Measurements from ENCODE around the gene TBXAS1. TPM values are rescaled to one million over a fixed set of nuclear protein-coding genes. Genes with fewer than 3 reads are reported as not detected.
A peak's percentile ranks its signal among the peaks of the same experiment; 100 is the strongest.
"Not testable (repeated sequence)": the region's sequence is repeated elsewhere in the genome, so short reads cannot be mapped to it uniquely, and the experiment has no call there.

Gene TBXAS1
- total RNA-seq, 1 experiment from 2014 or later, result 13.0 TPM

- no peak for DNase-seq (ENCODE audit: low read depth)
Measured at GRCh38 chr7:139886899-139887298, 57.8 kb downstream of the TBXAS1 start.

DNA sequence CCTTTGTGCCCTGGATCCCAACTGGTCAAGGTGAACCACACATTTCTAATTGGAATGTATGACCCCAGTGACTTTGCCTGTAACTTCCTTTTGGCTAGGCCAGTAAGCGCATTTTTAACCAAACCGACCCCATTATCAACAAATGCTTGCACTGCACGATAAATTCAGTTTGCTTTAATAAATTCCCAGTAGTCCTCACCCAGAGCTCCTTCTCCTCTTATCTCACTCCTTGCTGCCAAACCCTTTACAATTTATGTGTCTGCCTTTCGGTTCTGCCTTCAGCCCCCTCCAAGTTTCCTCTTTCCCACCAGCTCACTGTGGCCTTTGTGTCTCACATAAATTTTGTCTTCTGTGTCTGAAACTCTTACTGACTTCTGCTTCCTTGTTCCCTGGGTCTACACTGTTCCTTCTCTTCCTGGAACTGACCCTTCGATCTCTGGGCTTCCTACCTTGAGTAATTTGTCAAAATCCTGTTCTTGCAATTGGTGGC lies 59.0 kb downstream of the TBXAS1 start:
- DNase-seq (ENCODE audit: low read depth), result no peak

DNA sequence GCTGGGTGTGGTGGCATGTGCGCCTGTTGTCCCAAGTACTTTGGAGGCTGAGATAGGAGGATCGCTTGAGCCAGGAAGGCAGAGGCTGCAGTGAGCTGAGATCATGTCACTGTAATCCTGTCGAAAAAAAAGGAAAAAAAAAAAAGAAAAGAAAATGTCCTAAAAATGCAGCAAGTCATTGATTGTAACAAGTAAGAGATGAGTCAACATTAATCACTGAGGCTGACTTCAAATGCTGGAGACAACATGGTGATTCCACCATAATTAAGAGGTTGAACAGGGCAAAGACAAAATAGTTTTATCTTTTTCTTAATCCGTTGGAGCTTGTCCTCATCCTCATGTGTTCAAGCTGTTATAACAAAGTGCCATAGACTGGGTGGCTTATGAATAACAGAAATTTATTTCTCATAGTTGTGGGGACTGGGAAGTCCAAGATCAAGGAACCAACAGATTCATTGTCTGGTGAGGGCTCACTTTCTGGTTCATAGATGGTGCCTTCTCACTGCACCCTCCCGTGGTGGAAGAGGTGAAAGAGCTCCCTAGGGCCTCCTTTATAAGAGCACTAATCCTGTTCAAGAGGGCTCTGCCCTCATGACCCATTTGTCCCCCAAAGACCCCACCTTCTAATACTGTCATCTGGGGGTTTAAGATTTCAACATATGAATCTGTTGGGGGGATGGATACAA lies 60.3 kb downstream of the TBXAS1 start:
- DNase-seq (ENCODE audit: low read depth), result peak; percentile 75

GRCh38 chr7:139893461-139893860 lies 64.4 kb downstream of the TBXAS1 start:
- DNase-seq (ENCODE audit: low read depth), result no peak

GRCh38 chr7:139893999-139894398 lies 64.9 kb downstream of the TBXAS1 start:
- no peak for DNase-seq (ENCODE audit: low read depth)

GRCh38 chr7:139895141-139895829 lies 66.2 kb downstream of the TBXAS1 start:
- DNase-seq (ENCODE audit: low read depth), result no peak

DNA sequence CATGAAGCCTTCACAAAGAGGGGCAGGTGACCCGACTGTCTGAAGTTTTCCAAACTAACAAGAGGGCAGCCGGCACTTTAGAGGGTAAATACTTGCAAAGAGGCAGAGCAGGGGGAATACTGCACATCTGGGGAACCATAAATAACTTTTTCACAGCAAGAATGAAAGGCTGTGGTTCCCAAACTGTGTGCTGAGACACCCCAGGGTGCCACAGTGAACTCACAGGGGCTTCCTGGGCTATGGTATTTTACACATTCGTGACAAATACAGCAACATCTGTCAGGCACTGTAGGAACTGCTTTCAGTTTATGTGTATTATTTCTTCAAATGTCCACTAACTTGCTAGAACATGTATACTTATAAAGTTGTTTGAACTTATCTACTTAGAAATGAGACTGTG lies 67.2 kb downstream of the TBXAS1 start:
- DNase-seq (ENCODE audit: low read depth), result no peak

DNA sequence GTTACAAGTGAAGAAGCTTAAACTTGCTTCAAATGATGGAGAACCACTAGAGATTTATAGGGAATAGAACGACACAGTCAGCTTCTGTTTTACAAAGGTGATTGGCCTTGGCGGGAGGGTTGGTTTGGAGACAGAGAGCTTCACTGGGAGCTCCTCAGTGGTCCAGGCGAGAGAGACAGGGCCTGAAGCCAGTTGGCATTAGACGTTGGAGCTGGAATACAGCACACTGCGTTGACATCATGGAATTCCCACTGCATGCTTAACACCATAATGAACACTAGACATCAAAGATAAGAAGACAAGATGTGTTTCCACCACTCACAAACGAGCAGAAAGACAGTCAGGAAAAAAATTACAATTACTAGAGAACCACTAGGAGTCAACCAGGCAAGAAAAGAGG lies 67.8 kb downstream of the TBXAS1 start:
- DNase-seq (ENCODE audit: low read depth), result no peak

DNA sequence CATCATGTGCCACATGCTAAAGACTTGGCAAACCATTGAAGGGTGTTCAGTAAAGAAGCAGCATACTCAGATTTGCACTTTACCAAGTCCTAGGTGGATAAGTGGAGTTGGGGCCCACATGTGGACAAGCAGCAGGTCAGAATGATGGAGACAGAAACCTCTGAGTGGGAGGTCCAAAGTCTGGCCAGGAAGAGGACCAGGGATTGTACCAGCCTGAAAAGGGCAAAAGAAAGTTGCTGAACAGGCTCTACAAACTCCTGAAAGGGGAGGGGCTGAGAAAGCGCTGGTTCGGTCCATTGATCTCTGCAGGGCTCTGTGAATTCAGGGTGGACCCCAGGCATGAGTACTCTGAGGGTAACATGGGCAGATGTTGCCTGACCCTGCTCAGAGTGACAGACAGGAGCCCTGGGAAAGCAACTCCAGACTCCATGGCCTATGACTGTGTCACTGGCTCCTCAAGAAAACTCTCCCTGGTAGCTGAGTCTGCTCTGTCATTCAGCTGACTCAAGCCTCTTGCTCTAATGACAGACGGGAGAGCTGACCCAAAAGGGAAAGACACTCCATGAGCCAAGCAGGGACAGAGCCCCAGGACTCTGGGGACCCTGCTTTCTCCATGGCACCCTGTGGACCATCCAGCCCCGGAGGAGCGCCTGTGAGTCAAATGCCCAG lies 68.5 kb downstream of the TBXAS1 start:
- DNase-seq (ENCODE audit: low read depth), result no peak

GRCh38 chr7:139898483-139898882 lies 69.4 kb downstream of the TBXAS1 start:
- DNase-seq (ENCODE audit: low read depth), result no peak

DNA sequence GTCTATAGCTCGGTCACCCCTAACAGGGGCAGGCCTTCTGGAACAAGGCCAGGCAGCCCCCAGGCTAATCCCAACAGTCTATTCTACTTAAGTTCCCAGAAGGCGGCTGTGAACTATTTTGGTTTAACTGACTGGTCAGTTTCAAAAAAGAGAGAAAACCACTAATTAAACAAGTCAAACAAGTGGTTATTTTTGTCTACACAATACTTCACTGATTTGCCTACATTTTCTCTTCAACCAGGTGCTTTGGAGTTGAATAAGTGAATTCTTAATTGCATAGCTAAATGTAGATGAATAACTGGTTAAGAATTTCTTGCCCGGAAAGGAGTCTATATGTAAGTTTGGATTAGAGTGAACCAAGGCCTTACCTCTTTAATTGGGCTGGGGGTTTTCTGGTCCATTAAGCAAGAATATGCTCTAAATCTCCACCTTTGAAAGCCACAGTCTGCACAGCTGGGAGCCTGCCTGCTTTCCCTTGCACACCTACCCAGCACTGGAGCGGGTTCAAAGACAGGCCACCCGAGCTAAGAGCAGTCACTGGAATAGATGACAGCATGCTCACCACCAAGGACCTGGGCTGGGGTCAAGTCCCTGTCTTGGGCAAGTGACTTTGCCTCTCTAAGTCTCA lies 70.4 kb downstream of the TBXAS1 start:
- DNase-seq (ENCODE audit: low read depth), result no peak

GRCh38 chr7:139900326-139900725 lies 71.3 kb downstream of the TBXAS1 start:
- no peak for DNase-seq (ENCODE audit: low read depth)

DNA sequence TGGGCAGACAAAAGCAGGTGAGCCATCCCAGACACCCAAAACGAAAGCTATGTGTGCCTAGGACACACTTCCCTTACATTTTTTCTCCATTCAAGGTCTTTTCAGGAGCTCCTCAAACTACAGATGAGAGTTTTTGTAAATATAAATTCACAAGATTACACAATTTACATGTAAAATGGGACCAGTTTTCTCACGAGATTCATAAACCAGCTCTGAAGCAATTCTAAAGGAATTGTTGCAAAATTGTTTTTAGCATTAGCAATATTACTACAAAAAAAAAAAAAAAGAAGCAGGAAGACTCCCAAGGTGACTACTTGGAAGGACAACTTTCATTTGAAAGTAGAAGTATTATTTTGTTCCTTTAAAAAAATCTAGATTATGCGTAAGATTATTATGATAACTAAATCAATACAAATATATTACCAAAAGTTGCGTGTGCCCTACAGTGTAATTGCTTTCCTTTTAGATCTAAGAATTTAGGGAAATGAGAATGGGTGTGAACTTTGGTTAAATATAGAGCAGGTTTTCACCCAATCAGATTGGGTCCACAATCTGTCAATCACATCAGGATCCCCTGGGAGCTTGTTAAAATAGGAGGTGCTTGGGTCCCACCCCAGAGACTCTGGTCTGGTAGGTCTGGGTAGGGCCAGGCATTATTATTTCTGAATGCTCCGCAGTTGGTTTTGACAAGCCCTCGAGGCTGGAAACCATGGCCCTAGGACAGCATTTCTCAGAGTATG lies 72.2 kb downstream of the TBXAS1 start:
- DNase-seq (ENCODE audit: low read depth), result no peak

GRCh38 chr7:139901901-139902300 lies 72.8 kb downstream of the TBXAS1 start:
- no peak for DNase-seq (ENCODE audit: low read depth)

- no peak for DNase-seq (ENCODE audit: low read depth)
Measured at GRCh38 chr7:139902436-139903102, 73.5 kb downstream of the TBXAS1 start.

- not testable (repeated sequence) for DNase-seq (ENCODE audit: low read depth)
Measured at GRCh38 chr7:139903103-139903477, 74.0 kb downstream of the TBXAS1 start.

- DNase-seq (ENCODE audit: low read depth), result no peak
Measured at GRCh38 chr7:139906879-139907278, 77.8 kb downstream of the TBXAS1 start.

GRCh38 chr7:139908792-139909191 lies 79.7 kb downstream of the TBXAS1 start:
- DNase-seq (ENCODE audit: low read depth), result no peak

- DNase-seq (ENCODE audit: low read depth), result no peak
Measured at GRCh38 chr7:139909379-139910050, 80.5 kb downstream of the TBXAS1 start.
